PC-3 (cell line): Measurements from ENCODE around the gene SLC46A1. TPM values are rescaled to one million over a fixed set of nuclear protein-coding genes. Genes with fewer than 3 reads are reported as not detected.

Experiments
- ATAC-seq: fragments of 200-7000 bp; cut with Tn5 transposase; 2 replicates; pipeline ENCODE4 v1.9.1; 2020; ENCODE audit warnings: mild to moderate bottlenecking, moderate library complexity
- BruUV-seq: library from RNA; stranded (reverse); fragments of 400-500 nt; replicated peaks from 2 replicates; lab custom pipeline; 2021; lab: Mats Ljungman, UMichigan
- CTCF ChIA-PET: fragments of 300-600 bp; sonication (Branson Sonifier 250); formaldehyde crosslinking; loops from one replicate; lab custom pipeline; 2022; ENCODE audit warnings: antibody characterized with exemption; lab: Charles Lee
- POLR2A ChIA-PET: fragments of 300-600 bp; sonication (Branson Sonifier 250); formaldehyde crosslinking; loops from one replicate; lab custom pipeline; 2022; ENCODE audit warnings: antibody characterized with exemption; ENCODE audit not compliant: unreplicated experiment; lab: Charles Lee
- DNase-seq: peaks from one replicate; pipeline ENCODE4 v3.0.0-alpha.2; 2015
- H2AFZ ChIP-seq: fragments of 300-600 bp; sonication (generic); 2 replicates; pipeline ENCODE4 v1.6.0; 2016; ENCODE audit warnings: antibody characterized with exemption, low read length
- H3F3A ChIP-seq: fragments of 300-600 bp; sonication (generic); one replicate; pipeline ENCODE4 v1.6.0; 2017; ENCODE audit warnings: antibody characterized with exemption, low read length, control low read depth, mild to moderate bottlenecking; ENCODE audit not compliant: unreplicated experiment
- H3K27ac ChIP-seq: fragments of 300-600 bp; sonication (generic); 2 replicates; pipeline ENCODE4 v1.5.1; 2016; ENCODE audit warnings: mild to moderate bottlenecking, low read length
- H3K27me3 ChIP-seq: fragments of 300-600 bp; sonication (generic); 2 replicates; pipeline ENCODE4 v1.6.1; 2016; ENCODE audit warnings: low read length, mixed read lengths
- H3K36me3 ChIP-seq: fragments of 300-600 bp; sonication (generic); 2 replicates; pipeline ENCODE4 v1.6.1; 2016; ENCODE audit warnings: low read depth, mixed run types, low read length, mixed read lengths
- H3K4me1 ChIP-seq: fragments of 300-600 bp; sonication (generic); 2 replicates; pipeline ENCODE4 v1.5.1; 2016; ENCODE audit warnings: low read length; ENCODE audit not compliant: insufficient read depth
- H3K4me2 ChIP-seq: fragments of 300-600 bp; sonication (generic); 2 replicates; pipeline ENCODE4 v1.6.0; 2016; ENCODE audit warnings: low read length
- H3K4me3 ChIP-seq: fragments of 300-600 bp; sonication (generic); 2 replicates; pipeline ENCODE4 v1.5.1; 2016; ENCODE audit warnings: mild to moderate bottlenecking, low read length, mixed read lengths
- H3K79me2 ChIP-seq: fragments of 300-600 bp; sonication (generic); 2 replicates; pipeline ENCODE4 v1.6.1; 2017; ENCODE audit warnings: low read length, mixed read lengths
- H3K9ac ChIP-seq: fragments of 300-600 bp; sonication (generic); 2 replicates; pipeline ENCODE4 v1.6.0; 2016; ENCODE audit warnings: mild to moderate bottlenecking, low read length
- H3K9me2 ChIP-seq: fragments of 300-600 bp; sonication (generic); replicated peaks from 2 replicates; pipeline ENCODE4 v1.6.1; 2016; ENCODE audit warnings: mixed run types, low read length, mixed read lengths
- H3K9me3 ChIP-seq: fragments of 300-600 bp; sonication (generic); 2 replicates; pipeline ENCODE4 v1.6.1; 2016; ENCODE audit warnings: low read length, mixed read lengths
- H4K20me1 ChIP-seq: fragments of 300-600 bp; sonication (generic); 2 replicates; pipeline ENCODE4 v1.6.1; 2016; ENCODE audit warnings: low read length, mixed read lengths
- EZH2 ChIP-seq: fragments of 300-600 bp; sonication (generic); IDR thresholded peaks from one replicate; pipeline ENCODE4 v1.6.1; 2017; ENCODE audit warnings: antibody characterized with exemption, mild to moderate bottlenecking, low read length; ENCODE audit not compliant: unreplicated experiment
- EZH2phosphoT487 ChIP-seq: fragments of 300-600 bp; sonication (generic); IDR thresholded peaks from 2 replicates; pipeline ENCODE4 v1.6.1; 2018; ENCODE audit warnings: mild to moderate bottlenecking, antibody characterized with exemption, low read length, borderline replicate concordance
- intact Hi-C: fragments of 100-400 bp; cut with micrococcal nuclease; formaldehyde crosslinking; loops from 2 replicates; pipeline ENCODE4 v1.9.0; 2023
- total RNA-seq: library from RNA; depleted of rRNA; stranded (reverse); fragments of >200 nt; gene quantifications from 2 replicates; pipeline ENCODE4 v1.2.3, GENCODE V29; 2014
- TF ChIP-seq, protein P1 (sequence below): fragments of 300-600 bp; sonication (generic); conservative IDR thresholded peaks from 2 replicates; pipeline ENCODE4 v1.5.1; 2017; ENCODE audit warnings: antibody characterized with exemption, low read depth, mild to moderate bottlenecking, low read length

Gene SLC46A1
- total RNA-seq, 1 experiment from 2014 or later, result 10.4 TPM

DNA sequence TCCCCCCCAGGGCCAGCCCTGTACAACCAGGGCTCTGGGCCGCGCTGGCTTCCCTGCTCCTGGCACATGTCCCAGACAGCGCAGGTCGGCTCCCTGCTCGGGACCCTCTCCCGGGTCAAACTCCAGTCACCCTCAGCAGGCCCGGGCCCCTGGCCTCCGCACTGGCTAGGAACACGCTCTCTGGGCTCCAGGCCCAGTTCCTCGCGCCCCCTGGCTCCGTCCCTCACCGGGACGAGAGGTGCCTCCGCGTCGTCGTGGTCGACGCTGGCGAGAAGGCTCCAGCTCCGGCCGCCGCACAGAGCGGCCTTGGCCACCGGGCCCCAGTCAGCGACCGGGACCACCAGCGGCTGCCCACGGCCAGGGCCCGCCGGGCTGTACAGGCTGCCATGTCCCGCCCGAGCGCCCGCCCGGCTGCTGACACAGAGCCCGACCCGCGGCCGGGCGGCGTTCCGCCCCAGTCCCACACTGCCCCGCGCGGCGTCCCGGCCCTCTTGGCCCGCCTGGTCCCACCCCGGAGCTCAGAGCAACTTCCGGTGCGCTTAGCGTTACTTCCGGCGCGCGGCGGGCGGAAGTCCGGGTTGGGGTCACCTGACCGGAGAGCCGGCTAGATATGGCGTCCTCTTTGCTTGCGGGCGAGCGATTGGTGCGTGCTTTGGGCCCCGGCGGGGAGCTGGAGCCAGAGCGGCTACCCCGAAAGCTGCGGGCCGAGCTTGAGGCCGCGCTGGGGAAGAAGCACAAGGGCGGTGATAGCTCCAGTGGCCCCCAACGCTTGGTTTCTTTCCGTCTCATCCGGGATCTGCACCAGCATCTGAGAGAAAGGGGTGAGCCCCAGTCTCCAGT lies 48.7 kb downstream of the SLC46A1 start, which contains the start of gene POLDIP2:
Gene POLDIP2, minus strand, starts transcription at position 467 of the 840 bp plus-strand sequence. Its CDS starts 79 bp downstream, at position 388.
- POLR2A ChIA-PET, result interaction anchor here (0.6 to 1.2 kb wide), 5 partner anchors 22 to 150 kb away, joined by 3 to 12 read pairs (median 4); partner anchors contain the start of gene TNFAIP1
- peak; percentile 99 for ATAC-seq
- no peaks in the 10 kb centered on the region for H4K20me1 ChIP-seq
- H3F3A ChIP-seq, result no peaks in the 10 kb centered on the region
- H3K4me3 ChIP-seq, result peak within 1 kb of the TSS; percentile 89
- no peaks in the 10 kb centered on the region for H3K27me3 ChIP-seq
- peaks cover 31% of the 10 kb centered on the region for H3K79me2 ChIP-seq
- H3K9me3 ChIP-seq, result no peaks in the 10 kb centered on the region
- intact Hi-C loops, result loop anchor here (1.0 kb wide), 2 partner anchors 10 to 22 kb away; partner anchors contain the start of genes IFT20 and TNFAIP1
- TF ChIP-seq EZH2phosphoT487 (no peak), EZH2 (no peak)
- TF ChIP-seq, protein P1, sequence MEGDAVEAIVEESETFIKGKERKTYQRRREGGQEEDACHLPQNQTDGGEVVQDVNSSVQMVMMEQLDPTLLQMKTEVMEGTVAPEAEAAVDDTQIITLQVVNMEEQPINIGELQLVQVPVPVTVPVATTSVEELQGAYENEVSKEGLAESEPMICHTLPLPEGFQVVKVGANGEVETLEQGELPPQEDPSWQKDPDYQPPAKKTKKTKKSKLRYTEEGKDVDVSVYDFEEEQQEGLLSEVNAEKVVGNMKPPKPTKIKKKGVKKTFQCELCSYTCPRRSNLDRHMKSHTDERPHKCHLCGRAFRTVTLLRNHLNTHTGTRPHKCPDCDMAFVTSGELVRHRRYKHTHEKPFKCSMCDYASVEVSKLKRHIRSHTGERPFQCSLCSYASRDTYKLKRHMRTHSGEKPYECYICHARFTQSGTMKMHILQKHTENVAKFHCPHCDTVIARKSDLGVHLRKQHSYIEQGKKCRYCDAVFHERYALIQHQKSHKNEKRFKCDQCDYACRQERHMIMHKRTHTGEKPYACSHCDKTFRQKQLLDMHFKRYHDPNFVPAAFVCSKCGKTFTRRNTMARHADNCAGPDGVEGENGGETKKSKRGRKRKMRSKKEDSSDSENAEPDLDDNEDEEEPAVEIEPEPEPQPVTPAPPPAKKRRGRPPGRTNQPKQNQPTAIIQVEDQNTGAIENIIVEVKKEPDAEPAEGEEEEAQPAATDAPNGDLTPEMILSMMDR, result no peak
- peaks cover 28% of the 10 kb centered on the region for H3K36me3 ChIP-seq
- H2AFZ ChIP-seq, result peak within 1 kb of the TSS; percentile 79
- no TSS peak for BruUV-seq
- H3K4me2 ChIP-seq, result peak within 1 kb of the TSS; percentile 88
- CTCF ChIA-PET, result interaction anchor here (1.2 kb wide), 1 partner anchor 22 kb away, joined by 6 read pairs; the partner anchor contains the start of gene TNFAIP1
- H3K9me2 ChIP-seq, result no peaks in the 10 kb centered on the region
- H3K4me1 ChIP-seq, result peaks cover 10% of the 10 kb centered on the region; the same call in 1 of the 2 replicates
- H3K9ac ChIP-seq, result peak within 1 kb of the TSS; percentile 99
- peak within 1 kb of the TSS; percentile 36; the same call in 1 of the 2 replicates for H3K27ac ChIP-seq
- DNase-seq, result peak; percentile 90

DNA sequence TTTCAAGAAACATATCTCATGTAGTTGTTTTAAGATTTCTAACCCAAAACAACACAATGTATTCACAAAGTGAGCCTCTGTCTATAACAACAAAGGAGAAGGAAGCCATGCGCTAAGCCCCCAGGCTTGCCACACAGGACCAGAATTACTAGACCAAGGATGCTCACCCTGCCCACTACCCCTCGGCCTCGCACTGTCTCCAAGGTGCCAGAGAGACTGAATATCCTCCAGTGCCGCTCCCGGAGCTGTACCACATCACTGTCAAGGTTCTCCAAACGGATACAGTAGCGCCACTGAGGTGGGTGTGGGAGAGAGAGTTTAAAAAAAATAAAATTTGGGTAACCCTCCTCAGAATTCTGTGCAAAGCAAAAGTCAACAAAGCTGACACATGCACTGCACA lies 55.7 kb downstream of the SLC46A1 start:
- no peaks in the 10 kb centered on the region for H3K79me2 ChIP-seq
- peaks cover 28% of the 10 kb centered on the region for H3K4me1 ChIP-seq
- peaks cover 30% of the 10 kb centered on the region for H3K36me3 ChIP-seq
- no peaks in the 10 kb centered on the region for H3K27me3 ChIP-seq
- H3K27ac ChIP-seq, result no peak overlapping the region
- POLR2A ChIA-PET, result no interaction called here
- CTCF ChIA-PET, result no interaction called here
- ATAC-seq (no peak), DNase-seq (no peak)
- H3K4me3 ChIP-seq, result no peak overlapping the region
- intact Hi-C loops, result no loop called here
- H3F3A ChIP-seq, result peaks cover 6% of the 10 kb centered on the region
- H3K9me2 ChIP-seq, result no peaks in the 10 kb centered on the region
- H4K20me1 ChIP-seq, result no peaks in the 10 kb centered on the region
- H3K4me2 ChIP-seq, result no peak overlapping the region
- no peak overlapping the region for H3K9ac ChIP-seq
- H2AFZ ChIP-seq, result no peak overlapping the region
- H3K9me3 ChIP-seq, result no peaks in the 10 kb centered on the region
- BruUV-seq, result no TSS peak
- TF ChIP-seq EZH2phosphoT487 (no peak), EZH2 (no peak)
- TF ChIP-seq, protein P1, result no peak
